ENCODE results near the gene IMP4.

IMP4 gene

DNA sequence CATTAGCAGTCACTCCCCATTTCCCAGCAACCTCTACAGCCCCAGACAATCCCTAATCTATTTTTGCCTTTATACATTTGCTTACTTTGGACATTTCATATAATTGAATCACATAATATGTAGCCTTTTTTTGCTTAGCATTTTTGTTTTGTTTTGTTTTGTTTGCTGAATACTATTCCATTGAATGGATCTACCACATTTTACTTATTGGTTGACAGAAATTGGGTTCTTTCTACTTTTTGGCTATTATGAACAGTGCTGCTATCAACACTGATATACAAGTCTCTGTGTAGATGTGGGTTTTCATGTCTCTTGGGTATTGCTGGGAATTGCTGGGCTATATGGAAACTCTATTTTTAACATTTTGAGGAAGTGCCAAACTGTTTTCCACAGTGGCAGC, 20.8 kb downstream of the IMP4 start:
- Histone ChIP-seq H3K4me3 (ENCODE audit: low read depth in 1 of 2, low read length in 1 of 2) (no peak overlapping the region), H3K27ac (no peak overlapping the region), H3K27me3 (no peaks in the 10 kb centered on the region), H3K4me1 (ENCODE audit: control insufficient read depth in 1 of 2, insufficient read depth in 1 of 2, low read depth in 1 of 2, low read length in 1 of 2) (peaks cover 20 to 22% of the 10 kb centered on the region in 2 experiments), H3K9me3 (no peaks in the 10 kb centered on the region), H3K36me3 (peaks cover 15% of the 10 kb centered on the region)
- TF ChIP-seq, protein P1, sequence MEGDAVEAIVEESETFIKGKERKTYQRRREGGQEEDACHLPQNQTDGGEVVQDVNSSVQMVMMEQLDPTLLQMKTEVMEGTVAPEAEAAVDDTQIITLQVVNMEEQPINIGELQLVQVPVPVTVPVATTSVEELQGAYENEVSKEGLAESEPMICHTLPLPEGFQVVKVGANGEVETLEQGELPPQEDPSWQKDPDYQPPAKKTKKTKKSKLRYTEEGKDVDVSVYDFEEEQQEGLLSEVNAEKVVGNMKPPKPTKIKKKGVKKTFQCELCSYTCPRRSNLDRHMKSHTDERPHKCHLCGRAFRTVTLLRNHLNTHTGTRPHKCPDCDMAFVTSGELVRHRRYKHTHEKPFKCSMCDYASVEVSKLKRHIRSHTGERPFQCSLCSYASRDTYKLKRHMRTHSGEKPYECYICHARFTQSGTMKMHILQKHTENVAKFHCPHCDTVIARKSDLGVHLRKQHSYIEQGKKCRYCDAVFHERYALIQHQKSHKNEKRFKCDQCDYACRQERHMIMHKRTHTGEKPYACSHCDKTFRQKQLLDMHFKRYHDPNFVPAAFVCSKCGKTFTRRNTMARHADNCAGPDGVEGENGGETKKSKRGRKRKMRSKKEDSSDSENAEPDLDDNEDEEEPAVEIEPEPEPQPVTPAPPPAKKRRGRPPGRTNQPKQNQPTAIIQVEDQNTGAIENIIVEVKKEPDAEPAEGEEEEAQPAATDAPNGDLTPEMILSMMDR (IDR thresholded peaks at IDR 0.05) = no peak

DNA sequence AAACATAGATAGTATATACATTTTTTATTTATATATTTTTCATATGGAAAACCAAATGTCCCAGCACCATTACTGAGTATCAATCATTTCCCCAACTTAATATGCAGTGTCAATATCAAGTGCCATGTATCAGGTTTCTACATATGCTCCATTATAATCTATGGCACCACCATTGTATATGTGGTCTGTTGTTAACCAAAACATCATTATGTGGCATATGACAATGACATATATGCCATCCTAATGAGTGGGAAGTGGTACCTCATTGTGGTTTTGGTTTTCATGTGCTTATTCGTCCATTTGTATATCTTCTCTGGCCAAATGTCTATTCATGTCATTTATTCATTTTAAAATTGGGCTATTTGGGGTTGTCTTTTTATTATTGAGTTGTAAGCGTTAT, 22.4 kb downstream of the IMP4 start:
- Histone ChIP-seq H3K27ac (no peak overlapping the region), H3K4me1 (ENCODE audit: control insufficient read depth in 1 of 2, insufficient read depth in 1 of 2, low read depth in 1 of 2, low read length in 1 of 2) (peaks cover 36 to 38% of the 10 kb centered on the region in 2 experiments)
- TF ChIP-seq, protein P1 (IDR thresholded peaks at IDR 0.05) = no peak

DNA sequence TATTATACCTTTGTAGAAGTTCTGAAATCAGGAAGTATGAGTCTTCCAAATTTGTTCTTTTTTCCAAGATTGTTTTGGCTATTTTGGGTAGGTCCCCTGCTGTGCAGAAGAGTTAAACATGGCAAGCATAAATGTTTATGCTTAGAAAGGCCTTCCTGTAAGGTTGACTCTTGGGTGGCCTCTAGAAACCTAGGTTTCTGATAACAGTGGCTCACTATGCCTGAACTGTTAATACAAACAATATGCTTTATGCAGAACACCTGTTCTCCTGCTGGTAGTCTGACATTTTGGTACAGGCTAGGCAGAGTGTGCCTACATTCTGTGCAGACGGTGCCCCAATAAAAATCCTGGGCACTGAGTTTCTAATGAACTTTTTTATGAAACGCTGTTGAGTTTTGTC, 23.3 kb downstream of the IMP4 start:
- H3K36me3 ChIP-seq = peaks cover 6% of the 10 kb centered on the region
- H3K9me3 ChIP-seq = no peaks in the 10 kb centered on the region
- H3K27me3 ChIP-seq = no peaks in the 10 kb centered on the region
- no peak overlapping the region for H3K4me3 ChIP-seq (ENCODE audit: low read depth in 1 of 2, low read length in 1 of 2)
- peak overlapping the region; percentile 63 for H3K27ac ChIP-seq
- peaks cover 44 to 47% of the 10 kb centered on the region in 2 experiments for H3K4me1 ChIP-seq (ENCODE audit: control insufficient read depth in 1 of 2, insufficient read depth in 1 of 2, low read depth in 1 of 2, low read length in 1 of 2)
- TF ChIP-seq, protein P1 (IDR thresholded peaks at IDR 0.05) = no peak

More for the DNA sequence above, 22.4 kb downstream of the IMP4 start:
- Histone ChIP-seq H3K4me3 (ENCODE audit: low read depth in 1 of 2, low read length in 1 of 2) (no peak overlapping the region), H3K27me3 (no peaks in the 10 kb centered on the region), H3K9me3 (no peaks in the 10 kb centered on the region), H3K36me3 (peaks cover 6% of the 10 kb centered on the region)

DNA sequence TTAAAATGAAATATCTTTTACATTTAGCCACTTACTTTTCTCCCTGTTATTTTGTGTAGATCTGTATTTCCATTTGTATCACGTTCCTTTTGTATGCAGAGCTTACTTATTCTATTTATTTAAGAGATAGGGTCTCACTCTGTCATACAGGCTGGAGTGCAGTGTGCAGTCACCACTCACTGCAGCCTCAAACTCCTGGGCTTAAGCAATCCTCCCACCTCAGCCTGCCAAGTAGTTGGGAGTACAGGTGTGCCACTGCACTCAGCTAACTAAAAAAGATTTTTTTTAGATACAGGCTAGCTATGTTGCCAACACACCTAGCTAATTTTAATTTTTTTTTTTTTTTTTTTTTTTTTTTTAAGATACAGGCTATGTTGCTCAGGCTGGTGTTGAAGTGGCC, 24.0 kb downstream of the IMP4 start:
- H3K4me3 ChIP-seq (ENCODE audit: low read depth in 1 of 2, low read length in 1 of 2) = no peak overlapping the region
- H3K36me3 ChIP-seq = peaks cover 6% of the 10 kb centered on the region
- no peaks in the 10 kb centered on the region for H3K27me3 ChIP-seq
- H3K9me3 ChIP-seq = no peaks in the 10 kb centered on the region
- peak overlapping the region; percentile 63 for H3K27ac ChIP-seq
- TF ChIP-seq, protein P1 (IDR thresholded peaks at IDR 0.05) = no peak
- peaks cover 52 to 54% of the 10 kb centered on the region in 2 experiments for H3K4me1 ChIP-seq (ENCODE audit: control insufficient read depth in 1 of 2, insufficient read depth in 1 of 2, low read depth in 1 of 2, low read length in 1 of 2)

DNA sequence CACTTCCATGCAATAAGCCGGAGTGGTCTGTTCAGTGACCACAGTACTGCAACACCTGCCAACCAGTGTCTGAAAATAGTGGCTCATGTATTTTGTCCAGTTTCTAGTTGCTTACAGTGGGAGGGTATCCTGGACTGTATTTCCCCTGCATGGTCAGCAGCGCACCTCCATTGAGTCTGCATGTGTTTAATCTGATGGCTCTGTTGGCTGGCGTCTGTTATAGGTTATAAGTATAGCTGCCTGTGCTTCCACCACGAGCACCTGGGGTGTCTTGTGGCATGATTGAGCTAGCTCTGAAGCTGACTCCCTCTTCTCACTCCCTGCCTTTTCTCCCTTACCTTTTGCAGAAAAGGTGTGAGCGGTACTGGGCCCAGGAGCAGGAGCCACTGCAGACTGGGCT, 26.1 kb downstream of the IMP4 start:
- peak overlapping the region; percentile 91 for H3K27ac ChIP-seq
- no peaks in the 10 kb centered on the region for H3K9me3 ChIP-seq
- H3K27me3 ChIP-seq = no peaks in the 10 kb centered on the region
- peaks cover 67 to 74% of the 10 kb centered on the region in 2 experiments for H3K4me1 ChIP-seq (ENCODE audit: control insufficient read depth in 1 of 2, insufficient read depth in 1 of 2, low read depth in 1 of 2, low read length in 1 of 2)
- peaks cover 6% of the 10 kb centered on the region for H3K36me3 ChIP-seq
- TF ChIP-seq, protein P1 (IDR thresholded peaks at IDR 0.05) = no peak
- H3K4me3 ChIP-seq (ENCODE audit: low read depth in 1 of 2, low read length in 1 of 2) = no peak overlapping the region
